Panc1 (cell line): ENCODE results near the gene SLC25A27. TPM values are rescaled to one million over a fixed set of nuclear protein-coding genes. Genes with fewer than 3 reads are reported as not detected.

Experiments
- ATAC-seq: fragments of 200-7000 bp; cut with Tn5 transposase; 2 replicates; pipeline ENCODE4 v1.9.1; 2020; ENCODE audit warnings: mild to moderate bottlenecking, moderate library complexity
- BruUV-seq: library from RNA; stranded (reverse); fragments of 400-500 nt; replicated peaks from 2 replicates; lab custom pipeline; 2021; lab: Mats Ljungman, UMichigan
- CTCF ChIA-PET: fragments of 300-600 bp; sonication (Branson Sonifier 250); formaldehyde crosslinking; loops from one replicate; lab custom pipeline; 2022; ENCODE audit warnings: antibody characterized with exemption; lab: Charles Lee
- POLR2A ChIA-PET: fragments of 300-600 bp; sonication (Branson Sonifier 250); formaldehyde crosslinking; loops from one replicate; lab custom pipeline; 2022; ENCODE audit warnings: antibody characterized with exemption; lab: Charles Lee
- DNase-seq: peaks from one replicate; pipeline ENCODE4 v3.0.0-alpha.2; 2010; ENCODE audit warnings: low read depth, low spot score
- H3K27ac ChIP-seq: 2 replicates; pipeline ENCODE4 v1.5.1; 2011; ENCODE audit warnings: mild to moderate bottlenecking, low read length, inconsistent platforms
- H3K27me3 ChIP-seq: fragments of 200-500 bp; sonication (Bioruptor generic); 2 replicates; pipeline ENCODE4 v1.6.0; 2014; ENCODE audit warnings: low read length, inconsistent platforms; ENCODE audit not compliant: control insufficient read depth, insufficient read depth
- H3K36me3 ChIP-seq: fragments of 200-500 bp; sonication (Bioruptor generic); 2 replicates; pipeline ENCODE4 v1.5.1; 2014; ENCODE audit warnings: inconsistent platforms, mild to moderate bottlenecking, low read length, moderate library complexity; ENCODE audit not compliant: control insufficient read depth, insufficient read depth
- H3K4me1 ChIP-seq: 2 replicates; pipeline ENCODE4 v1.5.1; 2011; ENCODE audit warnings: inconsistent platforms, mild to moderate bottlenecking, low read length, moderate library complexity; ENCODE audit not compliant: control insufficient read depth, insufficient read depth
- H3K4me3 ChIP-seq, 2 experiments: 2 replicates each; pipeline ENCODE4 v1.5.1; 2011 to 2012; ENCODE audit warnings: low read depth in 2 of 2, low read length in 2 of 2, mild to moderate bottlenecking in 2 of 2, inconsistent platforms in 1 of 2, moderate library complexity in 1 of 2
- H3K9me3 ChIP-seq: fragments of 200-500 bp; sonication (Bioruptor generic); 2 replicates; pipeline ENCODE4 v1.5.1; 2014; ENCODE audit warnings: low read depth, mild to moderate bottlenecking, inconsistent platforms, low read length, moderate library complexity; ENCODE audit not compliant: control insufficient read depth, insufficient read depth
- POLR2AphosphoS5 ChIP-seq: IDR thresholded peaks from 2 replicates; pipeline ENCODE4 v1.6.1; 2012; ENCODE audit warnings: mild to moderate bottlenecking, low read depth, low read length, moderate library complexity
- REST ChIP-seq, 2 experiments: IDR thresholded peaks; 2 replicates each; pipeline ENCODE4 v1.6.1; 2011 to 2012; ENCODE audit warnings: low read depth in 2 of 2, control low read depth in 1 of 2, low read length in 1 of 2, mild to moderate bottlenecking in 1 of 2, moderate library complexity in 1 of 2; ENCODE audit not compliant: insufficient read depth in 1 of 2
- SIN3A ChIP-seq: IDR thresholded peaks from 2 replicates; pipeline ENCODE4 v1.6.1; 2012; ENCODE audit warnings: low read depth, mild to moderate bottlenecking, low read length, moderate library complexity, borderline replicate concordance; ENCODE audit not compliant: insufficient read depth
- TCF7L2 ChIP-seq: IDR thresholded peaks from 2 replicates; pipeline ENCODE4 v1.6.1; 2011; ENCODE audit warnings: mild to moderate bottlenecking, low read depth, low read length, inconsistent platforms
- in situ Hi-C: cut with HindIII; loops from 2 replicates; pipeline ENCODE4 v1.10.0; 2016; ENCODE audit warnings: low sequenced_read_pairs, low pct_unique_long_range_greater_than_20kb
- intact Hi-C: fragments of 100-400 bp; cut with micrococcal nuclease; formaldehyde crosslinking; loops from one replicate; pipeline ENCODE4 v1.10.0; 2022; ENCODE audit not compliant: unreplicated experiment
- total RNA-seq: library from RNA; stranded (reverse); gene quantifications from one replicate; pipeline ENCODE4 v1.2.1, GENCODE V29; 2021; ENCODE audit not compliant: unreplicated experiment
- TF ChIP-seq, protein P1 (sequence below): fragments of 450-650 bp; IDR thresholded peaks from 2 replicates; pipeline ENCODE4 v1.5.1; 2017; ENCODE audit warnings: mild to moderate bottlenecking

SLC25A27 gene
- total RNA-seq, 1 experiment from 2014 or later: 0.77 TPM

DNA sequence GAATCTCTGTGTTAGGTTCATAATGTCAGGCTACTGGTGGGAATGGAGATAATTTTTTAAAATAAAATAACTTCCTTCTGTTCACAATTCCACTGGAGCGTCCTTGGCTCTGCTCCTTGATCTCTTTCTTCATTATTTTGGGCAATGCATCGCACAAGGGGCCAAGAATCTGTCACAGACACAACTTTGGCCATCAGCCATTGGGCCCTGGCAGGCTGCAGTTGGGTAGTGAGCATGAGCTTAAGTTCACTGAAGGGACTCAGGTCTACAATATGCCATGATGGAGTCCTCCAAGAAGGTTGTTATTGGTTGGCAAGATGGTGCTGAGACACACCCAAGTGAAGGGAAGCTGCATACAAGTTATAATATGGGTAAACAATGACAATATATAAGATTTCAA, 40.1 kb upstream of the SLC25A27 start:
- Histone ChIP-seq H3K4me3 (no peak overlapping the region), H3K36me3 (no peaks in the 10 kb centered on the region), H3K4me1 (no peaks in the 10 kb centered on the region), H3K27me3 (no peaks in the 10 kb centered on the region), H3K27ac (no peak overlapping the region), H3K9me3 (no peaks in the 10 kb centered on the region)
- intact Hi-C loops: no loop called here
- ATAC-seq: no peak
- no TSS peak for BruUV-seq
- in situ Hi-C loops: no loop called here
- no peak for DNase-seq
- ChIA-PET POLR2A (no interaction called here), CTCF (no interaction called here)
- no peak for TF ChIP-seq SIN3A
- TF ChIP-seq TCF7L2: no peak
- no peak for TF ChIP-seq POLR2AphosphoS5
- TF ChIP-seq REST (IDR thresholded peaks at IDR 0.05; ENCODE audit: insufficient read depth in 1 of 2, low read depth in 2 of 2, low read length in 1 of 2): no peak
- TF ChIP-seq, protein P1, sequence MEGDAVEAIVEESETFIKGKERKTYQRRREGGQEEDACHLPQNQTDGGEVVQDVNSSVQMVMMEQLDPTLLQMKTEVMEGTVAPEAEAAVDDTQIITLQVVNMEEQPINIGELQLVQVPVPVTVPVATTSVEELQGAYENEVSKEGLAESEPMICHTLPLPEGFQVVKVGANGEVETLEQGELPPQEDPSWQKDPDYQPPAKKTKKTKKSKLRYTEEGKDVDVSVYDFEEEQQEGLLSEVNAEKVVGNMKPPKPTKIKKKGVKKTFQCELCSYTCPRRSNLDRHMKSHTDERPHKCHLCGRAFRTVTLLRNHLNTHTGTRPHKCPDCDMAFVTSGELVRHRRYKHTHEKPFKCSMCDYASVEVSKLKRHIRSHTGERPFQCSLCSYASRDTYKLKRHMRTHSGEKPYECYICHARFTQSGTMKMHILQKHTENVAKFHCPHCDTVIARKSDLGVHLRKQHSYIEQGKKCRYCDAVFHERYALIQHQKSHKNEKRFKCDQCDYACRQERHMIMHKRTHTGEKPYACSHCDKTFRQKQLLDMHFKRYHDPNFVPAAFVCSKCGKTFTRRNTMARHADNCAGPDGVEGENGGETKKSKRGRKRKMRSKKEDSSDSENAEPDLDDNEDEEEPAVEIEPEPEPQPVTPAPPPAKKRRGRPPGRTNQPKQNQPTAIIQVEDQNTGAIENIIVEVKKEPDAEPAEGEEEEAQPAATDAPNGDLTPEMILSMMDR: no peak

DNA sequence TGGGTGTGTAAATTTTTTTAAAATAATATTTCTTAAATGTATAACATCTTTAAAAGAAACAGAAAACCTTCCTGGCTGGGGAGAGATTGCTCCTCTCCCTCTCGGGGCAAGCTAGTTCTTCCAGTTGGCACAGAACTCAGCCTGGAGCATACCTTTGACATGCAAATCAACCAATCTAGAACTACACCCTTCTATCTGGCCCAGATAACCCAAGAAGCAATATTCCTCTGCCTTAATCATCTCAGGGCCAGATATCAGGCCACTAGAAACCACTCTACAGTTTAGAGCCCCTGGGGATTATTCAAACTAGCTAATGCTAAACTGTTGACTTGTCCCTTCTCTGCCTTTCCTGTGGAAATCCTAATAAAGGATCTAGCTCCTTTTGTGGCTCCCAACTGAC, 34.0 kb upstream of the SLC25A27 start:
- intact Hi-C loops (no loop called here), in situ Hi-C loops (no loop called here)
- TF ChIP-seq REST (IDR thresholded peaks at IDR 0.05; ENCODE audit: insufficient read depth in 1 of 2, low read depth in 2 of 2, low read length in 1 of 2) (no peak), POLR2AphosphoS5 (no peak), SIN3A (no peak)
- DNase-seq (no peak), ATAC-seq (no peak)
- no TSS peak for BruUV-seq
- H3K27me3 ChIP-seq: no peaks in the 10 kb centered on the region
- H3K9me3 ChIP-seq: no peaks in the 10 kb centered on the region
- H3K27ac ChIP-seq: no peak overlapping the region
- H3K36me3 ChIP-seq: no peaks in the 10 kb centered on the region
- CTCF ChIA-PET: no interaction called here
- POLR2A ChIA-PET: interaction anchor here (0.7 kb wide), 1 partner anchor 196 kb away, joined by 4 read pairs; no protein-coding TSS in a partner anchor
- no peak overlapping the region for H3K4me3 ChIP-seq
- no peaks in the 10 kb centered on the region for H3K4me1 ChIP-seq
